ENCODE data around the gene FBXO44. TPM values are rescaled to one million over a fixed set of nuclear protein-coding genes. Genes with fewer than 3 reads are reported as not detected.

FBXO44 gene
- total RNA-seq, 2 experiments from 2014 or later = 21.6 to 23.6 TPM

DNA sequence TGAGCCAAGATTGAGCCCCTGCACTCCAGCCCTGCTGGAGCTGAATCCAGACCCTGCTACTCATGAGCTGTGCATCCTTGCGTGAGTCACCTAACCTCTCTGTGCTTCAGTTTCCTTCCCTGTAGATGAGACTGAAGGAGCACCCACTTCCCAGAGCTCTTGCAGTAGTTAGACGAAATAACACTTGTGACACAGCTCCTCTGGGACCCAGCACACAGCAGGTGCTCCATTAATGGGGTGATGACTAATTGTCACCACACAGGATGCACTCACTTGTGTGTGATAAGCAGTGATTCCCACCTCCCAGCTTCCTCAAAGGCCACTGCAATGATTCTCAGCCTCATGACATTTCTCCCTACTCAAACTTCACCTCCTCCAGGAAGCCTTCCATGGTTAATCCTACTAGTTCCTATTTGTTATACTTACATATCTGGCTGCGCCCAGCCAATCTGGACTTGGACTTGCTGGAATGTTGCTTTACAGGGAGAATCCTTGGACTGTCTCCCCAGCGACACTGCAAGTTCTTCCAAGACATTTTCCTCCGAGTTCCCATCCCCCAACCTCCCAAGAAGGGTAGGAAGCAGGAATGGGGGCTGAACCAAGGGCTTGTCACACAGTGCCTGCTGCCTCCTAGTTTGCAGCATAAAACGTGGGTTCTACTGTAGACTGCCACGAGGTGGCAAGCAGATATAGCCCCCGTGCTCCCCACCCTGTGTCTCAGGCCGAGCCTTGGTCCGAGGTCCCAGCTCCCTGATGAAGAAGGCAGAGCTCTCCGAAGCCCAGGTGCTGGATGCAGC, 54.1 kb downstream of the FBXO44 start:
- CTCF ChIA-PET = interaction anchor here (0.6 to 2.0 kb wide), 5 partner anchors 11 to 564 kb away, joined by 3 to 7 read pairs (median 4); partner anchors contain the start of gene FBXO6
- peaks cover 4% of the 10 kb centered on the region for H3K27me3 Mint-ChIP-seq (ENCODE audit: low read depth)
- no peaks in the 10 kb centered on the region for H3K36me3 Mint-ChIP-seq (ENCODE audit: low read depth)
- H3K4me3 Mint-ChIP-seq = no peak overlapping the region
- no peak overlapping the region for H3K27ac Mint-ChIP-seq
- DNase-seq = no peak
- no peaks in the 10 kb centered on the region for H3K9me3 Mint-ChIP-seq
- intact Hi-C loops (cut with micrococcal nuclease) = no loop called here
- H3K4me1 Mint-ChIP-seq (ENCODE audit: low read depth) = no peaks in the 10 kb centered on the region

DNA sequence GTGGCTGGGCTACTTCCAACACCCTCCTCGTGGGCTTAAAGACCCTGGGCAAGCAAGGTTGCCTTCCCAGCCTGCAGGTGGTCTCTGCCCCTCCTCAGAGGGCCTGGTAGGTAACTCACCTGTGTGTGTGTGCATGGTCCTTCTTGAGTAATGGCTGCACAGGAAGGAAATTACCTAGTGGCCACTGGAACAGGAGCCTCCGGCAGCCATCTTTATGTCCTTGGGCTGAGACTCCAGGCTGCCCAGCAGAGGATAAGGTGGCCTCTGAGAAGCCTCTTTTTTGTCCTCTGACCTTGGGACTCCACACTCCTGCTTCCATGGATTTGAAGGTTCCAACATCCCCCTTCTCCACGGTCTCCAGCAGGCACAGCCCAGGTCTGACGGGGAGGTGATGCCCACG, 56.8 kb downstream of the FBXO44 start:
- intact Hi-C loops (cut with micrococcal nuclease) = no loop called here
- Mint-ChIP-seq H3K9me3 (no peaks in the 10 kb centered on the region), H3K4me3 (no peak overlapping the region), H3K27ac (no peak overlapping the region), H3K27me3 (ENCODE audit: low read depth) (no peaks in the 10 kb centered on the region), H3K36me3 (ENCODE audit: low read depth) (no peaks in the 10 kb centered on the region), H3K4me1 (ENCODE audit: low read depth) (no peaks in the 10 kb centered on the region)
- no peak for DNase-seq
- CTCF ChIA-PET = interaction anchor here (0.9 to 1.4 kb wide), 6 partner anchors 8 to 674 kb away, joined by 3 to 6 read pairs (median 6); no protein-coding TSS in a partner anchor

DNA sequence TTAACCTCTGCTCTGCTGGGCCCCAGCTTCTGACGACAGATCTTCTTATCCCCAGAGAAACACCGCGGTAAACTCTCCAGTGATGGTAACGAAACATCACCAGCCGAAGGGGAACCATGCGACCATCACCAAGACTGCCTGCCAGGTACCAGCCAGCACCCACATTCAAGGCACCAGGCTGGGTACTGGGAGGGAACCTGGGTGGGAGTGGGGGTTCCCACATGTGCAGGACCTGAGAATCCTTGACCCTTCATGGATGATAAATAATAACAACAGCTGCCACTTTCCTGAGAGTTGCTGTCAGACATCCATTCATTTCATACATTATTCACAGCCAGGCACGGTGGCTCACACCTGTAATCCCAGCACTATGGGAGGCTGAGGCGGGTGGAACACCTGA, 57.6 kb downstream of the FBXO44 start:
- Mint-ChIP-seq H3K27ac (no peak overlapping the region), H3K9me3 (no peaks in the 10 kb centered on the region), H3K36me3 (ENCODE audit: low read depth) (no peaks in the 10 kb centered on the region), H3K4me1 (ENCODE audit: low read depth) (no peaks in the 10 kb centered on the region), H3K4me3 (no peak overlapping the region), H3K27me3 (ENCODE audit: low read depth) (no peaks in the 10 kb centered on the region)
- CTCF ChIA-PET = interaction anchor here (0.8 to 1.4 kb wide), 2 partner anchors 30 to 59 kb away, joined by 3 to 5 read pairs; no protein-coding TSS in a partner anchor
- intact Hi-C loops (cut with micrococcal nuclease) = no loop called here
- DNase-seq = no peak

Other genes starting within 250 kb of the FBXO44 start
- under 1 TPM; 0.07 to 0.17 TPM for gene DISP3, start 175.7 kb upstream of the FBXO44 start, total RNA-seq
- gene FBXO2, start 448 bp upstream of the FBXO44 start, total RNA-seq = 1 to 10 TPM in 1 of 2 experiments, under 1 TPM in 1; 0.77 to 1.1 TPM
- 10 to 100 TPM; 20.0 to 20.6 TPM for gene FBXO6, start 9.3 kb downstream of the FBXO44 start, total RNA-seq
- 10 to 100 TPM; 86.7 to 88.3 TPM for gene MAD2L2, start 26.3 kb downstream of the FBXO44 start, total RNA-seq
- gene DRAXIN, start 36.8 kb downstream of the FBXO44 start, total RNA-seq = under 1 TPM; 0.26 to 0.30 TPM
- gene AGTRAP, start 81.3 kb downstream of the FBXO44 start, total RNA-seq = 10 to 100 TPM; 20.3 to 21.7 TPM
- not detected for gene C1orf167, start 107.3 kb downstream of the FBXO44 start, total RNA-seq
- 1 to 10 TPM; 7.1 to 7.9 TPM for gene MTHFR, start 151.1 kb downstream of the FBXO44 start, total RNA-seq
- 10 to 100 TPM; 11.3 to 11.6 TPM for gene CLCN6, start 151.3 kb downstream of the FBXO44 start, total RNA-seq
- not detected for gene NPPA, start 192.9 kb downstream of the FBXO44 start, total RNA-seq
- gene NPPB, start 204.1 kb downstream of the FBXO44 start, total RNA-seq = not detected